ENCODE data around the gene MSRB3.
A peak's percentile ranks its signal among the peaks of the same experiment; 100 is the strongest.
"Not testable (repeated sequence)": the region's sequence is repeated elsewhere in the genome, so short reads cannot be mapped to it uniquely, and the experiment has no call there.

The MSRB3 gene

DNA sequence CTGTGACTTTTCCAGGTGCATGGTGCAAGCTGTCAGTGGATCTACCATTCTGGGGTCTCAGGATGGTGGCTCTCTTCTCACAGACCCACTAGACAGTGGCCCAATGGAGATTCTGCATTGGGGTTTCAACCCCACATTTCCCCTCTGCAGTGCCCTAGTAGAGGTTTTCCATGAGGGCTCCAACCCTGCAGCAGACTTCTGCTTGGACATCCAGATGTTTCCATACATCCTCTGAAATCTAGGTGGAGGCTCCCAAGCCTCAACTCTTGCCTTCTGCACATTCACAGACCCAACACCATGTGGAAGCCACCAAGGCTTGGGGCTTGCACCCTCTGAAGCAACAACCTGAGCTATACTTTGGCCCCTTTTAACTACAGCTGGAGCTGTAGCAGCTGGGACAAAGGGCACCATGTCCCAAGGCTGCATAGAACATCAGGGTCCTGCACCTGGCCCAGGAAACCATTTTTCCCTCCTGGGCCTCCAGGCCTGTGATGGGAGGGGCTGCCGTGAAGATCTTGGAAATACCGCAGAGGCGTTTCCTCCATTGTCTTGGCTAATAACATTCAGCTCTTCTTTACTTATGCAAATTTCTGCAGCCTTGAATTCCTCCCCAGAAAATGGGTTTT is 205.5 kb downstream of the MSRB3 start:
- not testable (repeated sequence) for H3K9ac ChIP-seq (ENCODE audit: low read depth, low read length); H3K27me3 ChIP-seq (ENCODE audit: control insufficient read depth, insufficient read depth, low read length); H3K9me3 ChIP-seq (replicated peaks; ENCODE audit: low read length); H3K4me2 ChIP-seq (ENCODE audit: low read length); H3K4me3 ChIP-seq (ENCODE audit: low read length); H3K4me1 ChIP-seq (ENCODE audit: control insufficient read depth, insufficient read depth, low read length); H3K36me3 ChIP-seq (ENCODE audit: insufficient read depth, low read length)

- Histone ChIP-seq H3K27me3 (ENCODE audit: control insufficient read depth, insufficient read depth, low read length) (no peaks in the 10 kb centered on the region), H3K4me1 (ENCODE audit: control insufficient read depth, insufficient read depth, low read length) (peaks cover 12% of the 10 kb centered on the region), H3K4me2 (ENCODE audit: low read length) (no peak overlapping the region), H3K9ac (ENCODE audit: low read depth, low read length) (no peak overlapping the region), H3K4me3 (ENCODE audit: low read length) (no peak overlapping the region), H3K36me3 (ENCODE audit: insufficient read depth, low read length) (no peaks in the 10 kb centered on the region), H3K9me3 (replicated peaks; ENCODE audit: low read length) (no peaks in the 10 kb centered on the region)
Measured at GRCh38 chr12:65488197-65488596, 209.7 kb downstream of the MSRB3 start.

DNA sequence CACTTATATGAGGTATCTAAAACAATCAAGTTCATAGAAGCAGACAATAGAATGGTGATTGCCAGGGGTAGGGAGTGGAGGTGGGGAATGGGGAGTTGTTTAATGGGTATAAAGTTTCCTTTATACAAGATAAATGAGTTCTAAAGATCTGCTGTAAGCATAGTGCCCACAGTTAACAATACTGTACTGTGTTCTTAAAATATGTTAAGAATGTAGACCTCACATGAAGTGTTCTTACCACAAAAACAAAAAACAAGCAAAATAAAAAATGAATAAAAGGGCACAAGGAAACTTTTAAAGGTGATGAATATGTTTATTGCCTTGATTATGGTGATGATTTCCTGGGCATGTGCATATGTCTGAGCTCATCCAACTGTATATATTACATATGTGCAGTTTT is 211.8 kb downstream of the MSRB3 start:
- H3K4me1 ChIP-seq (ENCODE audit: control insufficient read depth, insufficient read depth, low read length), result peaks cover 24% of the 10 kb centered on the region
- no peaks in the 10 kb centered on the region for H3K27me3 ChIP-seq (ENCODE audit: control insufficient read depth, insufficient read depth, low read length)
- H3K36me3 ChIP-seq (ENCODE audit: insufficient read depth, low read length), result no peaks in the 10 kb centered on the region
- H3K4me2 ChIP-seq (ENCODE audit: low read length), result peak overlapping the region; percentile 23
- no peak overlapping the region for H3K4me3 ChIP-seq (ENCODE audit: low read length)
- H3K9ac ChIP-seq (ENCODE audit: low read depth, low read length), result no peak overlapping the region
- H3K9me3 ChIP-seq (replicated peaks; ENCODE audit: low read length), result no peaks in the 10 kb centered on the region

DNA sequence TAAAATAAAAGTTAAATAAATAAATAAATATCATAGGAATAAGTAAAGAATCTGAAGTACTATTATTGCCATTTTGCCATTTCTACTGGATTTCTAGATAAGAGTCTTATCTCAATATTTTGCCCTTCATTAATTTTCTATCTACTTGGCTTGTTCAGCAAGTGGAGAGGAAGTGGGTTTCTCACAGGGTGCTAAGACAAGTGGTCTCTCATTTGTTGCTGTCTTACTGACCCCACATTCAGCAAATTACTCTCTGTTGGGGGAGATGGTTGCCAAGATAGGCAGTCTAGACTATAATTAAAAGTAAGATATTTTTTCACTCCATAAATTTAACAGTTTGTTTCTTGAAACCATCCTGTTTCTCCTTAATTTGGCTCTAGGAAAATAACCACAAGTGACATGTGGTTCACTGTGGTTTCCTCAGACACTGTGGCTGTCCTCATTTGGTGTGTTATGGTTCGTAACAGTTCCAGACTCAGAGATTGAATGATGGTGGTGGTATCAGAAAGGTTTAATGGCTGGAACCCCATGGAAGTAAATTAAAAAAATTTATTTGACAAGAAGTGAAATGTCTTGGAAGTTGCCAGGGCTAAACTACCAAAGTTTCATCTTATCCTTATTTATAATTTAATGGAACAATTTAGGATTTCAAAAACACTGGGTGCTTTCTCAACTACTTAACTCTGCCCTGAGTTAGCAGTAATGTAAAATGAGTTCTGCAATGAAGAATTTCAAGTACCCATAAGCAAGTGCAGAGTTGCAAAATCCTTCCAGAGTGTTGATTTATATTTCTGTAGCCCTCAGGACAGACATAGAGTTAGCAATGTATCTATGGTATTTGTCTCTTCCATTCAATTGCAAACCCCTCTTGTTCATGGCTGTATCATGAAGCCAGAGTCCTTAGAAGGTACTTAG is 214.8 kb downstream of the MSRB3 start:
- H3K4me2 ChIP-seq (ENCODE audit: low read length), result no peak overlapping the region
- peaks cover 34% of the 10 kb centered on the region for H3K4me1 ChIP-seq (ENCODE audit: control insufficient read depth, insufficient read depth, low read length)
- no peaks in the 10 kb centered on the region for H3K9me3 ChIP-seq (replicated peaks; ENCODE audit: low read length)
- no peak overlapping the region for H3K4me3 ChIP-seq (ENCODE audit: low read length)
- no peak overlapping the region for H3K9ac ChIP-seq (ENCODE audit: low read depth, low read length)
- H3K27me3 ChIP-seq (ENCODE audit: control insufficient read depth, insufficient read depth, low read length), result no peaks in the 10 kb centered on the region
- no peaks in the 10 kb centered on the region for H3K36me3 ChIP-seq (ENCODE audit: insufficient read depth, low read length)

DNA sequence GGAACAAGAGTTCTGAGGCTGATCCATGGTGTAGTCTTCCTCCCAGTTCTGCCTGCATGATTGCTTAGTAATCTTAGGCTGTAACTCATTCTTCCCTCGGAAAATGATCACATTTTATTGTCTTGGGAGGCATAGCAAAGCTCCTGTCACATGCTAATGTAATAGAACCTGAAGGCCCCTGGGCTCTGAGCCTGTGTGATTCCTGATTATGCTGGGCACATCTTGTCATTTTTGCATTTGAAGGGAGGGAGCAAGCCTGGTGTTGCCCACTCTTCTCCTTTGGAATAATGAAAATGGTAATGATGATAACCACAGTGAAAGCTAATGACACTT is 215.4 kb downstream of the MSRB3 start:
- no peaks in the 10 kb centered on the region for H3K9me3 ChIP-seq (replicated peaks; ENCODE audit: low read length)
- no peaks in the 10 kb centered on the region for H3K36me3 ChIP-seq (ENCODE audit: insufficient read depth, low read length)
- H3K27me3 ChIP-seq (ENCODE audit: control insufficient read depth, insufficient read depth, low read length), result no peaks in the 10 kb centered on the region
- H3K4me3 ChIP-seq (ENCODE audit: low read length), result no peak overlapping the region
- no peak overlapping the region for H3K9ac ChIP-seq (ENCODE audit: low read depth, low read length)
- peaks cover 34% of the 10 kb centered on the region for H3K4me1 ChIP-seq (ENCODE audit: control insufficient read depth, insufficient read depth, low read length)
- no peak overlapping the region for H3K4me2 ChIP-seq (ENCODE audit: low read length)

DNA sequence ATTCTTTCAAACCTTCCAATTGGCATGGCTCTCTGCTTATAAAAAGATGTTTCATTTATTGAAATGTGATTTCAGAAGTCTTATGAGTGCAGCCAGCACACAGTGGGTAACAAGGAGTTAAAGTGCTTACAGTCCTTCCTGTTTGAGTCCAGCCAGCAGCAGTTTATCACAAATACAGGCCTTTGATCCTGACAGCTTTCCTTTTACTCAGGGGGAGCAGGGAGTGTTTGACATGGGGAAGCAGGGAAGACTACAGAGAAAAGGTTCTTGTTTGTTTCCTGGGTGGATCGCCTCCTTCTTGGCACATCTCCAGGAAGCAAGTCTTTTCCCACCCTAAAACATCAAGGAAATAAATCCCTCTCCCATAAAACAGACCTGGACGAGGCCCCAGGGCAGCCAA is 216.1 kb downstream of the MSRB3 start:
- Histone ChIP-seq H3K9me3 (replicated peaks; ENCODE audit: low read length) (no peaks in the 10 kb centered on the region), H3K4me1 (ENCODE audit: control insufficient read depth, insufficient read depth, low read length) (peaks cover 34% of the 10 kb centered on the region), H3K27me3 (ENCODE audit: control insufficient read depth, insufficient read depth, low read length) (no peaks in the 10 kb centered on the region), H3K4me2 (ENCODE audit: low read length) (no peak overlapping the region), H3K9ac (ENCODE audit: low read depth, low read length) (no peak overlapping the region), H3K4me3 (ENCODE audit: low read length) (no peak overlapping the region), H3K36me3 (ENCODE audit: insufficient read depth, low read length) (no peaks in the 10 kb centered on the region)

GRCh38 chr12:65495233-65495632 is 216.8 kb downstream of the MSRB3 start:
- Histone ChIP-seq H3K4me2 (ENCODE audit: low read length) (peak overlapping the region; percentile 6), H3K9ac (ENCODE audit: low read depth, low read length) (no peak overlapping the region), H3K4me1 (ENCODE audit: control insufficient read depth, insufficient read depth, low read length) (peaks cover 32% of the 10 kb centered on the region), H3K4me3 (ENCODE audit: low read length) (no peak overlapping the region), H3K27me3 (ENCODE audit: control insufficient read depth, insufficient read depth, low read length) (no peaks in the 10 kb centered on the region), H3K9me3 (replicated peaks; ENCODE audit: low read length) (no peaks in the 10 kb centered on the region), H3K36me3 (ENCODE audit: insufficient read depth, low read length) (no peaks in the 10 kb centered on the region)

DNA sequence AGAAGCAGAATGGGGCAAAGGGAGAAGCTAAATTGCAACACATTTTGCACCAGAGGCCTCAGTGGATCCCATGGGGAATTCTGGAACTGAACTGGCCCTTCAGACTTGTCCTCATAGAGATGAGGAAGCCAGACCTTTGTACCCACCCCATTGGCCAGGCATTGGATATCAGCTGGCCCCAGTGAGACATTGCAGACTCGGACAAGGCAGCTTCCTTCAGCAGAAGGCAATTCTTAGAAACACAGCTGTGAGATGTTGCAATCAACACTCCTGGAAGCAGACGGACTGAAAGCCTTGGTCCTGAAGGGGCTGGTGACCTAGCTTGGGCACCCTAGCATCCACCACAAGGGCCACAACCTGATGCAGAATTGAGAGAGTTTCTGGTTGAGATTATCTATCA is 218.1 kb downstream of the MSRB3 start:
- Histone ChIP-seq H3K4me1 (ENCODE audit: control insufficient read depth, insufficient read depth, low read length) (peaks cover 37% of the 10 kb centered on the region), H3K4me3 (ENCODE audit: low read length) (no peak overlapping the region), H3K9me3 (replicated peaks; ENCODE audit: low read length) (no peaks in the 10 kb centered on the region), H3K27me3 (ENCODE audit: control insufficient read depth, insufficient read depth, low read length) (no peaks in the 10 kb centered on the region), H3K9ac (ENCODE audit: low read depth, low read length) (no peak overlapping the region), H3K36me3 (ENCODE audit: insufficient read depth, low read length) (no peaks in the 10 kb centered on the region), H3K4me2 (ENCODE audit: low read length) (no peak overlapping the region)

DNA sequence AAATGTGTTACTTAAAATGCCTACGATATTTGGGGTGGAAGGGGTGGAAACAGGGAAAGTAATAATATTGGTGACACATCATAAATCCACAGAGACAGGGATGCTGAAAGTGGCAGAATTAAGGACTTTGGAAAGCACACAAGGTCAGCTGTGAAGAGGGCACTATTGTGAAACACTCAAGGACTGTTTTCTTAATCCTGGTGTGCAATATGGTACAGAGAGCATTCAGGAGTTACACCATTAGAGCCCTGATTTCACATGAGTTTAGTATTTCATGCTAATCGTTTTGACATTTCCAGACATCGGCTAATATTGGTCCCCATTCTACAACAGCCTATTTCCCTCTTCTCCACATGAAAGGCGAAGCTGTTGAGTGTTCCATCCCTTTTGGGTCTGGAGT is 219.2 kb downstream of the MSRB3 start:
- H3K9ac ChIP-seq (ENCODE audit: low read depth, low read length), result no peak overlapping the region
- no peak overlapping the region for H3K4me3 ChIP-seq (ENCODE audit: low read length)
- H3K4me1 ChIP-seq (ENCODE audit: control insufficient read depth, insufficient read depth, low read length), result peaks cover 37% of the 10 kb centered on the region
- H3K4me2 ChIP-seq (ENCODE audit: low read length), result no peak overlapping the region
- H3K9me3 ChIP-seq (replicated peaks; ENCODE audit: low read length), result no peaks in the 10 kb centered on the region
- no peaks in the 10 kb centered on the region for H3K36me3 ChIP-seq (ENCODE audit: insufficient read depth, low read length)
- no peaks in the 10 kb centered on the region for H3K27me3 ChIP-seq (ENCODE audit: control insufficient read depth, insufficient read depth, low read length)

- no peak overlapping the region for H3K9ac ChIP-seq (ENCODE audit: low read depth, low read length)
- peaks cover 36% of the 10 kb centered on the region for H3K4me1 ChIP-seq (ENCODE audit: control insufficient read depth, insufficient read depth, low read length)
- no peaks in the 10 kb centered on the region for H3K9me3 ChIP-seq (replicated peaks; ENCODE audit: low read length)
- H3K4me3 ChIP-seq (ENCODE audit: low read length), result no peak overlapping the region
- H3K27me3 ChIP-seq (ENCODE audit: control insufficient read depth, insufficient read depth, low read length), result no peaks in the 10 kb centered on the region
- no peak overlapping the region for H3K4me2 ChIP-seq (ENCODE audit: low read length)
- no peaks in the 10 kb centered on the region for H3K36me3 ChIP-seq (ENCODE audit: insufficient read depth, low read length)
Measured at GRCh38 chr12:65499167-65499566, 220.7 kb downstream of the MSRB3 start.

DNA sequence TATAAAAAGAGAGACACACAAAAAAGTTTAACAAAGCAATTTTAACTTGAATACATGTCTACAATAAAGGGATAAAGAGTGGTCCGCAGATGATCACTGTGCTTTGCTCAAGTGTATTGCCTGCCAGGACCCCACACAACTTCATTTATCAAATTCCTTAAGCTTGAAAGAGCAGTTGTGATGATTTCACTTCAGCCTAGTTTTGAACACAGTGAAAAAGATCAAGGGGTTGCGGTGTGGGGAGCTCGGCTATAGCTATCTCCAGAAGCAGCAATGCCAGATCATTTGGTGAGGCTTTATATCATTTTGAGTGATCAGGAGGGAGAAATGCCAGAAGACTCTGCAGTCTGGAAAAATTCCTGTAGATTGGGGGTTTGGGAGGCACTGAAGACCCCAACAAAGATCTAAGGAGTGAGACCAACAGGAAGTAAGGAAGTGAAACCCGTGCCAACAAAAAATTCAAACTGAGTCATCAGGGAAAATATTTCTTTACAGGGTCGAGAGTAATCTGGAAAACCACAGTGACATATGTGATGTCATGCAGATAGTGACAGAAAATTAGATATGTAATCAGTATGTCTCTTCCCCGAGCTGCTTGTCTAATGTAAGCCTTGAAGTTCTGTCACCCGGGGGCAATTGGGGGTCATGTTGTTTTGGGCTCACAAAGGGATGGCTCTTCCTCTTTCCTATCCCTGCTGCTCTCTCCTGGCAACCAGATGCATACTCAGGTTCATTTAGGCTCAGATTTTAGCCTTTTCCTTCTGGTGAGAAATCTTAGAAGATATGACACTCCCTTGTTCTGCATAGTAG is 221.8 kb downstream of the MSRB3 start:
- no peaks in the 10 kb centered on the region for H3K36me3 ChIP-seq (ENCODE audit: insufficient read depth, low read length)
- no peaks in the 10 kb centered on the region for H3K27me3 ChIP-seq (ENCODE audit: control insufficient read depth, insufficient read depth, low read length)
- peak overlapping the region; percentile 37 for H3K4me2 ChIP-seq (ENCODE audit: low read length)
- H3K9ac ChIP-seq (ENCODE audit: low read depth, low read length), result no peak overlapping the region
- no peak overlapping the region for H3K4me3 ChIP-seq (ENCODE audit: low read length)
- H3K4me1 ChIP-seq (ENCODE audit: control insufficient read depth, insufficient read depth, low read length), result peaks cover 25% of the 10 kb centered on the region
- H3K9me3 ChIP-seq (replicated peaks; ENCODE audit: low read length), result no peaks in the 10 kb centered on the region
